Raji (cell line): ENCODE data around the gene FARS2.
A peak's percentile ranks its signal among the peaks of the same experiment; 100 is the strongest.

Experiments
- POLR2A ChIP-seq: IDR thresholded peaks from 2 replicates; pipeline ENCODE4 v1.6.1; 2011; ENCODE audit warnings: low read depth, low read length, control low read depth; ENCODE audit not compliant: insufficient read depth

The FARS2 gene

DNA sequence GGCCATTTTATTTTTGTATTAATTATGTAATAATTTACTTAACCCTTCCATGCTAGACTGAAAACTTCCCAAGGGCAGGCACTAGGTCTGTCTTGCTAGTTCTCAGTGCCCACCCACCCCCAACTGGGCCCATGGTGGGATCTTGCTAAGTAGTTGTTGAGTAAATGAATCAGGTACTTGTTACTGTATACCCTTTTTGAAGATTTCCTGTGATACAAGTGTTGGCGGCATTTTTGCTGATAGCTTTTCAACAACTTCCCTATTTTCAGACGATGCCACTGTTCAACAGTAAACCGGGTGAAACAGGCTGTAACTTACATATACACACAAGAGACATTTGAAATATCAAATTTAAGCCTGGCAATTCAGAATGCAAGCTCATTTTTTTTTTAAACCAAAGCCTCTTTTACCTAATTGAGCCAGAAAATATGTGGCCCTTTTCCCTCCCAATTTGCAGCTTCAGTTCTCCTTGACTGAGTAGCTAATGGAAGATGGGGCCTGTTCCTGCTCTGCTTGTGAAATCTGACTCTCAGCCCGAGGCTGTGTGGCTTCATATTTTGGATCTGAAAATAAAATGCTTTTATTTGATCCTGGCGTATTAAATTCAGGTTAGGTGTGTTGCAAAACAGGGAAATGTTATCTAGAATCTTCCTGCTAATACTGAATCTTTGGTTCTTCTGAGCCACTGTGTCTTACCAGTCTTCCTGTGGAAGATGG, 457.1 kb downstream of the FARS2 start:
- no peak for TF ChIP-seq POLR2A

DNA sequence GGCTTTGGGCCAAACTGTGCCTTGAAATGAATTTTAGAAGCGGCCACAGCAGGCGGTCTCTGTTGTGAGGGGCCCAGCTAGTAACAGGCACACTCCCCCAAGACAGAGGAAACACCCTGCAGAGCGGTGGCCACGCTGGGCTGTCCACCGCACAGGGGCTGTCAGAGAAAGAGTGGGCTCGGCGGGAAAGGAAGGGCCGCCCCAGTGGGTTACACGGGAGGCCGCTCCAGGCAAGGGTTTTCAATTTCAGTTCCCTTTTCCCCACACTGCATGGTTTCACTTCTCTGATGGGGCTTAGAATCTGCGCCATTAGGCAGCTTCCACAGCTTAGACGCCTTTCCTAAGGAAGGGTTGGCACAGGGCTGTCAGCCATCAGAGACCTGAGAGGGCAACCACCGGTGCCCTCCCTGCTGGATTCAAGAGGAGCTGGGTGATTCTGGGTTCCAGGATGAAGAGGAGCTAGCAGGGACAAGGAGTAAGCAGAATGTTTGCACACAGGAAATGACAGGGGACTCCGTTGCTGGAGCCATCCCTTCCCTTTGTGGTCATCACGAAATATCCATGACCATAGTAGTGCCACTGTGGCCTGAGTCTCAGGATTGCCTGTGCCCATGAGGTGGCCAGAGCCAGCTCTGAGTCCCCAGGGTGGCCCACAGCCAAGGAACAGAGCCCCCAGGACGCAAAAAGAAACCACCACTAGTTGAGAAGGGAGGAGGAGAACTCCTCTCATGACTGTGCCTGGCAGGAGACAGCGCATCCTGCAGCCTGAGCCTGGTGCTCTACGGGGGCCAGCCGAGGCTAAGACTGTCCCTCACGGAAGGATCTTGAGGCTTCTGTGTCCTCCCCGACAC, 462.8 kb downstream of the FARS2 start:
- peak; percentile 26; the same call in 1 of the 2 replicates for TF ChIP-seq POLR2A

DNA sequence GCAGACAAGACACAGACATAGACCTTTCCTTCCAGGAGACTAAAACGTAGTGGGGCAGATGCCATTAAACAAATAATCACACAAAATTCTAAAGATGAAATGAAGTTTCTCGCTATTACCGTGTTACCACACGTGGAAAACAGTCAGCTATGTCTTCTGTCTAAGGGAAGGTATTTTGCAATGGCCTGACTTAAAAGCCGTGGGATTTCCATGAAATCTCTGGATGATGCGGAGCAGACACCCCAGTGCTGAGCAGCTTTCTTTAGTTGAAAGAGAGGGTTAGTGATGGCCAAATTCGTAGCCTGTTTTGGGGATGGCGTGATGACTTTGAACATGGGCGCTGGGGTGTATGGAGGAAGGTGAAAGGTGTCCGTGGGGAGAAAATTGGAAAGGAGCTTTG, 463.6 kb downstream of the FARS2 start:
- TF ChIP-seq POLR2A = no peak

DNA sequence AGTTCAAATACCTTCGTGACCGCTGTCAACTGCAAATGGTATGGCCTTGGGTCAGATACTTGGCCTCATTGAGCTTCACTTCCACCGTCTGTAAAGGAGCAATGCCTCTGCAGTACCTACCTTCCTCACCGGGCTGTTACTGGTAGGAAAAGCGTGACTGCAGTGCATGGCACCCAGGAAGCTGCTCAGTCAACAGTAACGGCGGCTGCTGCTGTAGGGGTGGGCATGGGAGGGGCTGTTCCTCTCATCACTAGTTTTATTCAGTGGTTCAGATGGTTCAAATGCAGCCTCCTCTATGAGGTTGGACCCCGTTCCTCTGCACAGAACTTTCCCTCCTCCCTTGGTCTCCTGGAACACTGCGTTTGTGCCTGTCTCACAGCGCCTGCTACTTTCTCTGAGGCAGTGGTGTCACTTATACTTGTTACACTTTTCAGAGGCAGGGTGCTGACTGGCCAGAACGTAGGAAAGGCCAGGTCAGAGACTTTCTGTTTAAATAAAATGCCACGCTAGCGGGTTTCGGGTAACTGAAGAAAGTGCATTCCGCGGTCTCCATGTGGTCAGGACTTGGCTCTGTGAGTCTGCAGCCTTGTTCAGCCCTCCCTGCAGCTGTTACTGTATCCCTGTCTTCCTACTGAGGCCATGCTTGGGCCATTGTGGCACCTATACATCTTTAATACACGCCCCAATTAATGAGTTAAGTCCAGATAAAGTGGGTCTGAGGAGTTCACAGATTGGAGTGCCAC, 465.8 kb downstream of the FARS2 start:
- TF ChIP-seq POLR2A = no peak

DNA sequence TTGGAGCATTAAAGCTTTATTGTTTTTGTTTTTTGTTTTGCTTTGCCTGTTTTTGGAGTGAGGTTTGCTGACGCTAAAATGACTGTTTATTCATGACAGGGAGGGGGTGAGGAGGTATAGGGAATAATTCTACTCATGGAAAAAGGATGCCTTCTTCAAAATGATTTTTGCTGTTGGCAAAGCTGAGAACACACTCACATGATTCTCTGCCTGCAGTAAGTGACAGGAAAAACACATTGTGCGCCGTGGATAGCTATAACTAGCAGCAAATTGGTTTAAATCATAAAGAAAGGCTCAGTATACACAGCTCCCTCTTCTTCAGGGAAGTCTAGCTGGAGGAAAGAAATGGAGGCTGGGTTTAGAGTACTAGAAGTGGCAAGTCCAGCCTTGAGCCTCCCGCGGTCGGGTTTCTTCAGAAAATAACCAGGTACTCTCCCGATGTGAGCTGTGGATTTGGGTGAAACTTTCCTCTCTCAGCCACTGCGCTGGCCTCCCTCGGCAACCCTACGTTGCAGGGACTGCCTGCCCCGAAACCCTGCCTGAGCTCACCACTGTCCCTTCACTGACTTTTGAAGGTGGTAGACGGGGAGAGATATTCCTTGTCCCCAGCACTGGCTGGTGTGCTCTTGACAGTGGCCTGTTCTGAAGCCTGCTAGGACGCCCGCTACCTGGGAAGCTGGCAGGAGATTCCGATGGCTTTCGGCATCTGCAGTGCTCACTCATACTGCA, 467.2 kb downstream of the FARS2 start:
- no peak for TF ChIP-seq POLR2A

DNA sequence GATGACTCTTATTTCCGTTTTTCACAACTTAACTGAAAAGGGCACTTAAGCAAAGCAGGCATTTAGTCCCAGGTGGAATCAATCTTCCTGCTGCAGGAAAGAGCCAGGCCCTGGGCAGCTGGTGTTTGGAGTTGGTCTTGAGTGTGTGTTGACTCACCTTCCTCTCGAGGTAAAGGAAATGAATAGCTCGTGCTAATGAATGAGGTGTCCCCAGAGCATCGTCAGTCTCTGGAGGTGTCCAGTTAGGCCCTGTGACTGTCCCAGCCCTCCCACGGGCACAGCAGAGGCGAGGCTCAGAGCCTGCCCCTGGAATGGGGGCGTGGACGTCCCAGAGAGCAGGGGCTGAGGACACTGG, 467.7 kb downstream of the FARS2 start:
- TF ChIP-seq POLR2A = no peak

DNA sequence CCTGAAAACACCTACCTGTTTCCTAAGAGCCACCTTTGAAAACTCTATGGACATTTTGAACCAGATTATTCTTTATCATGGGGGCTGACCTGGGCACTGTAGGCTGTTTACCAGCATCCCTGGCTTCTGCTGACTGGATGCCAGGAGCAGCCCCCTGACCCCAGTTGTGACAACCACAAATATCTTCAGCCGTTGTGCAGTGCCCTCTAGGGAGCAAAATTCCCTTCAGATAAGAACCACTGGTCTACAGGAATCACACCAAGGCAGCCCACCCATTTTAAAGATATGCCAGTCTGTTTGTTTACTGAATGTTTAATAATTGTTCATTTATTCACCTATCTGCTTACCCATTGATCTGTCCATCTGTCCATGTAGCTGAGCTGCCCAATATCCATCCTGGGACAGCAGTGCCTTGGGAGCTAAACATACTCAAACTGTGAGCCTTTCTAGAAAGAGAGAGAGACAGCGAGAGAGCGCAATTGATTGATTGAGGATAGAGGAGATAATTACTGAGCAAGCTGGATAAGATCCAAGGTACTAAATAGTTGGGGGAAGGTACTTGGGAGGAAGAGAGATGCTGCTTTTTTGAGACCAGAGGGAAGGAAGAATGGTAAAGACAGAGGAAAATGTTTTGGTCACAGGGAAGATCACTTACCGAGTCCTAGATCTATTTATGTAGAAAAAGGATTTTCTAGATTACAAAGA, 468.7 kb downstream of the FARS2 start:
- no peak for TF ChIP-seq POLR2A

DNA sequence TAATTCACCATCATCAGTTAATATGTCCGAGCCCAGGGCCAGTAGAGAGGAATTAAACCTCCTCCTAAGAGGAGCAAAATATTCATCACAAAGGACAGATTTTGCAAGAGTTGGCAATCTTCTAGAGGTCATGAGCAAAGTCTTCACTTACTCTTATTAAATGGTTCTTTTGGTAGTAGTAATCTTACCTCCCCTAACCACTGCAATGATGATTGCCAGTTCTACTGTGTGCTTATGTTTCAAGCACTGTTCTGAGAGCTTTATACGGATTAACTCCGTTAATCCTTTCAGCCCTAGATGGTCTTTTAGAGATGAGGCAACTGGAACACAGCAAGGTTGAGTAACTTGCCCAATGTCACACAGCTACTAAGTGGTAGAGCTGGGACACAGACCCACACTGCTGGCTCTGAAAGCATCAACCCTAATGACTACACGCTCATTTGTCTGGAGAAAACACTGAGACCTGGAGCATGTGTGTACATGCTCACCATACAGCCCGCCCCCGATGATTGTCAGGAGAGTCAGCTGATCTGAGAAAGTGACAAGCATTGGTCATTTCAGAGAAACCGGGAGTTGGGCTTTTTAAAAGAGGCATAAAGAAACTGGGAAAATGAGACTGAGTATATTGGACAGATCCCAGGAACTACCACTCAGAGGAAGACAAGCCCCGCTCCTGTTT, 469.4 kb downstream of the FARS2 start:
- no peak for TF ChIP-seq POLR2A

DNA sequence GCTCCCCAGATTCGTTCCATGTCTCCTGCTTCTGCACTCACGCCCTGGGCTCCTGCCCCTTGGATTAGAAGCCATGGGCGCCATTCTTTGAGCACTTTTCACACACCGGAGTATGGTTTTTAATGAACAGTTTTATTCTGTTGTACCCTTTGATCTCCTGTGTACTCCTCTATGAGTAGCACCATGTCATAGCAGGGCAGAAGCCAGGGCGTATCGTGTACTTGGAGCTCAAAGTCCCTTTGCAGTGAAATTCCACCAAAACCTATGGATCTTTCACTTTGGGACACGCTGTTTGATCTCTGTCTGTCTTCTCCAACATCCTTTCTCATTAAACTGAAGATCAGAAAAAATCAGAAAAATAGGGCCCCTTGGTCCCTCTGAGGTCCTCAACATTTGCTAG, 470.1 kb downstream of the FARS2 start:
- no peak for TF ChIP-seq POLR2A

DNA sequence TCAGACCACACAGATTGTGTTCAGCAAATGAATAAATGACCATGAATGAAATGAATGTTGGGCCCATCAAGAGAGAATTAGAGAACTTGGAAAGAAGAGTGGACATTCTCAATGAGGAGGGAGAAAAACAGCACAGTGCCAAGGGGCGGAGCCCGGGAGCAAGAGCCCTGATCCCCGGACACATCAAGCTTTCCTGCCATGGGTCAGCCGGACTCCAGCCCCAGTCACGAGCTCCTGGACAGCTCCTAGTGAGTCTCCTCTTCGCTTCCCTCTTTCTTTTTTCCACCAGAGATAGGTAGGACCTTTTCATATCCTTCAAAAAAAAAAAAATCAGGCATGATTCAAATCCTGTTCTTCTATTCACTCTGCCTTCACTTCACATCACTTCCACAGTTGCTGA, 471.2 kb downstream of the FARS2 start:
- no peak for TF ChIP-seq POLR2A

DNA sequence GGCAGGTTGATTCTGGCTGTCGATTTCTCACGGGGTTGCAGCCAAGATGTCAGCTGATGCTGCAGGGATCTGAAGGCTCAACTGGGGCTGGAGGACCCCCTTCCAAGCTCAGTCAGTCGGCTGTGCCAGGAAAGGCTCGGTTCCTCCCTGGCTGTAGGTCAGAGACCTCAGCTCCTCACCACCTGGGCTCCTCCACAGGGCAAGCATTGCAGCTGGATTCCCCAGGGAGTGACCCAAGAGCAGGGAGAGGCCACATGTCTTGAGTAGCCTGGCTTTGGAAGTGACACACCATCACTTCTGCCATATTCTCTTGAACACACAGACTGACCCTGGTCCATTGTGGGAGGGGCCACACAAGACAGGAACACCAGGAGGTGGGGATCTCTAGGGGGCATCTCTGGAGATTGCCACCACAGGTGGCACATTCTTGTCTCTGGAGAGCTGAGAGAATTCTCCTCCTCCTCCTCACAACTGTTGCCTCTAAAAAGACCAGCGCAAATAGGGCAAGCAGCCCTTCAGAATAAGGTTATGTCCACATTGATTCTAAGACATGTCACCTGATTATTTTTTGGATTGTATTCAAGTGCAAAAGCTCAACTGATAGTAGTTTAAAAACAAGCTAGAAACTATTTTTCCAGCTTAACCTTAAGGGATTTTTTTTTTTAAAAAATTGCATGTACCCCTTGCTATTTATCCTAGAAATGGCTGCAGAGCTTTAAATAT, 474.9 kb downstream of the FARS2 start:
- no peak for TF ChIP-seq POLR2A

DNA sequence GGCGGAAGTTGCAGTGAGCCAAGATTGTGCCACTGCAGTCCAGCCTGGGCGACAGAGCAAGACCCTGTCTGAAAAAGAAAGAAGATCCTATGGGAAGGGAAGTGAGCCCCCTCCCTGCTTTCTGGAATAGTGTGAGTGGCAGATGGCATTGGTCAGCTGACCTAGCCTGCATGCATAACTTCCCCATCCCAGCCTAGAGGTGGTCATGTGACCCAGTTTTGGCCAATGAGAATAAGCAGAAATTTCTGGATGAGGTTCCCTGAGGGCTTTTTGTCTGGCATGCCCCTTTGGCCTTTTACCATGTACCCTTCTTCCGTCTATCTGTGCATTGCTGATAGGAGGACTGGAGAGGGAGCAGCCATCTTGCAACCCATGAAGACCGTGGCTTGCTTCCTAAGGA, 476.1 kb downstream of the FARS2 start:
- TF ChIP-seq POLR2A = no peak

DNA sequence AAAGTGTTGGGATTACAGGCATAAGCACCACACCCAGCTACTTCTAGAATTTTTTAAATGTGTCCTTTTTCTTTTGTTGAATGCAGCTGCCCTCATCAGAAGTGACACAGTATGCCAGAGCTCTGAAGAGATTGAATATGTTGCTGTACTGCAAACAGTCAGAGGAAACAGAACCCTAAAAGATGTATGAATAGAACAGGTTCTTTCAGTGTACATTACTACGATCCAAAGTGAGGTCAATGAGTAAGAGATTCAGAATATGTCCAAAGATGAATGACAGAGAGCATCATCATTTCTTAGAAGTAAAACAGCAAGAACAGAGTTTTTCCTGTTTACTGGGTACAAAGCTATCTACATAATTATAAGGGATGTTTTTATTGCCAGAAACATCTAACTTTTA, 476.9 kb downstream of the FARS2 start:
- TF ChIP-seq POLR2A = no peak
